WERI-Rb-1 (cell line): Measurements from ENCODE around the gene RXRB.

Experiments
- DNase-seq: peaks from one replicate; pipeline ENCODE4 v3.0.0-alpha.2; 2020
- H3K27ac ChIP-seq: fragments of 250-450 bp; sonication (Bioruptor Pico); 2 replicates; pipeline ENCODE4 v1.5.1; 2020; ENCODE audit warnings: mild to moderate bottlenecking, moderate library complexity
- H3K27me3 ChIP-seq: fragments of 250-450 bp; sonication (Bioruptor Pico); 2 replicates; pipeline ENCODE4 v1.5.1; 2021; ENCODE audit warnings: mild to moderate bottlenecking, low read depth, moderate library complexity; ENCODE audit not compliant: insufficient read depth, severe bottlenecking
- H3K36me3 ChIP-seq: fragments of 250-450 bp; sonication (Bioruptor Pico); 2 replicates; pipeline ENCODE4 v1.5.1; 2020; ENCODE audit warnings: mild to moderate bottlenecking, moderate library complexity
- H3K4me3 ChIP-seq: 2 replicates; pipeline ENCODE4 v1.5.1; 2011; ENCODE audit warnings: low read depth, mild to moderate bottlenecking, control low read depth, low read length
- H3K9me3 ChIP-seq: fragments of 250-450 bp; sonication (Bioruptor Pico); 2 replicates; pipeline ENCODE4 v1.5.1; 2021; ENCODE audit warnings: mild to moderate bottlenecking, moderate library complexity; ENCODE audit not compliant: severe bottlenecking
- TF ChIP-seq, protein P1 (sequence below): IDR thresholded peaks from 2 replicates; pipeline ENCODE4 v1.5.1; 2011; ENCODE audit warnings: low read depth, mild to moderate bottlenecking, control low read depth, inconsistent platforms, low read length

The RXRB gene

DNA sequence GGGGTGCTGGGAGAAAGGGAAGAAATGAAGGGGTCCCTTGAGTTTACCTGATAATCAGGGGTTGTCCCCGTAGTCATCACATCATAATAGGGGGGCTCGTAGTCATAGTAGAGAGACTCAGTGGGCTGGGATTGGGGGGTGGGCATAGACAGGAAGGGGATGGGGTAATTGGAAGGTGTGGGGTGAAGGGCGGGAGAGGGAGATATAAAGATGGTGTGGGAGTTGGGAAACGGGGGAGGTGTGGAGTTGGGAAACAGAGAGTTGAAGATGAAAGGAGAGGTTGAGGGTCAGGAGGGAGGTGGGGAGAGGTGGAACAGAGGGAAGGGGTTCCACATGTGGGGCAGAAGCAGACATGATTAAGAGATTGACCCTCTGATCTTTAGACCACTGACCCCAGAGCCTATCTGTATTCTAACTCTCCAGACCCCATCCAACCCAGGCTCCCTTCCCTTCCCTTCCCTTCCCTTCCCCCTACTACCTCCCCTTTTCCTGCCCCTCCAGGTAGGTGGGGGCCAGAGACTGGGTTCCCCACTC, 14.7 kb downstream of the RXRB start:
- Histone ChIP-seq H3K4me3 (no peak overlapping the region), H3K9me3 (peaks cover 4% of the 10 kb centered on the region), H3K36me3 (peaks cover 3% of the 10 kb centered on the region; the same call in 1 of the 2 replicates), H3K27me3 (no peaks in the 10 kb centered on the region), H3K27ac (no peak overlapping the region)
- TF ChIP-seq, protein P1, sequence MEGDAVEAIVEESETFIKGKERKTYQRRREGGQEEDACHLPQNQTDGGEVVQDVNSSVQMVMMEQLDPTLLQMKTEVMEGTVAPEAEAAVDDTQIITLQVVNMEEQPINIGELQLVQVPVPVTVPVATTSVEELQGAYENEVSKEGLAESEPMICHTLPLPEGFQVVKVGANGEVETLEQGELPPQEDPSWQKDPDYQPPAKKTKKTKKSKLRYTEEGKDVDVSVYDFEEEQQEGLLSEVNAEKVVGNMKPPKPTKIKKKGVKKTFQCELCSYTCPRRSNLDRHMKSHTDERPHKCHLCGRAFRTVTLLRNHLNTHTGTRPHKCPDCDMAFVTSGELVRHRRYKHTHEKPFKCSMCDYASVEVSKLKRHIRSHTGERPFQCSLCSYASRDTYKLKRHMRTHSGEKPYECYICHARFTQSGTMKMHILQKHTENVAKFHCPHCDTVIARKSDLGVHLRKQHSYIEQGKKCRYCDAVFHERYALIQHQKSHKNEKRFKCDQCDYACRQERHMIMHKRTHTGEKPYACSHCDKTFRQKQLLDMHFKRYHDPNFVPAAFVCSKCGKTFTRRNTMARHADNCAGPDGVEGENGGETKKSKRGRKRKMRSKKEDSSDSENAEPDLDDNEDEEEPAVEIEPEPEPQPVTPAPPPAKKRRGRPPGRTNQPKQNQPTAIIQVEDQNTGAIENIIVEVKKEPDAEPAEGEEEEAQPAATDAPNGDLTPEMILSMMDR, result no peak
- no peak for DNase-seq

- Histone ChIP-seq H3K4me3 (no peak overlapping the region), H3K36me3 (peaks cover 3% of the 10 kb centered on the region; the same call in 1 of the 2 replicates), H3K9me3 (peaks cover 4% of the 10 kb centered on the region), H3K27me3 (no peaks in the 10 kb centered on the region), H3K27ac (no peak overlapping the region)
- TF ChIP-seq, protein P1, result no peak
- DNase-seq, result no peak
These were observed 15.3 kb downstream of the RXRB start for GRCh38 chr6:33185190-33185589.

DNA sequence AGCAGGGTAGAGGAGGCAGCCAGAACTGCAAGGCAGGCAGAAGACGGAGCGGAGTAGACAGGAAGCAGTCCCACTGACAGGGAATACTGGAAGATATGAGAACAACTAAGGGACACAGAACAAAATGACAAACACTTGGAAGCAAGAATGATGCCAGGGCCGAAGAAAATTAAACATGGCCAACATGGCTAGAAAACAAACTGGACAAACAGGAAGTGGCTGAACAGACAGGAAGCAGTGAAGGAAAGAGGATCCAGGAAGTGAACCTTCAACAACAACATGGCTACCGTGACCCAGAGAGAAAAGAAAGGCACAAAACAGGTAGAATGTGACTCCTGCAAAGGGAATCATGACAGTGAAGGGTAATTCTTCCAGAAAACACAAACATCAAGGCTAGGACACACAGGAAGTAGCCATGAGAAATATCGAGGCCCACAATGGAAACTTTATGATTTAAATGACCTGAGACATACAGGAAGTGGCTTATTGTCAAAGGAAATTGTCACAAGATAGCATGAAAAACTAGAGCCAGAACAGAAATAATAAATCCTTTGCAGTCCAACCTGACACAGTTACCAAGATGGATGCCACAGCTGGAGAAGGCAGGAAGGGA, 17.3 kb downstream of the RXRB start:
- peaks cover 4% of the 10 kb centered on the region for H3K9me3 ChIP-seq
- H3K27ac ChIP-seq, result no peak overlapping the region
- no peak for DNase-seq
- TF ChIP-seq, protein P1, result no peak
- H3K36me3 ChIP-seq, result no peaks in the 10 kb centered on the region; the same call in 1 of the 2 replicates
- no peaks in the 10 kb centered on the region for H3K27me3 ChIP-seq
- H3K4me3 ChIP-seq, result no peak overlapping the region

DNA sequence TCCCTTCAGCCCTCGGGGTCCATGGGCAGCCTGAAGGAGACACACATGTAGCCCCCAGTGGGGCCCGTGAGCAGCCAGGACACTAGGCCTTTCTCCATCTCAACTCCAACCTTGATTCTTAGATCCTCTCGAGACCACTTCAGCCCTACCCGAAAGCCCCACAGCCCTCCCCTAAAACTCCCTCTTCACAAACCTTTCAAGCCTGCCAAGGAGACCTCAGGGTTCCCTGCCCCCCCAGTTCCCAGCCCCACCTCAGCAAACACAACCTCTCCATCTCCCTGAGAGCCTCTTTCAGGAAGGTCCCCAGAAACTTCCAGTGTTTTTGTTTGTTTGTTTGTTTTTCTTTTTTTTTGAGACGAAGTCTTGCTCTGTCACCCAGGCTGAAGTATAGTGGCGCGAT, 19.3 kb downstream of the RXRB start:
- H3K4me3 ChIP-seq, result no peak overlapping the region
- TF ChIP-seq, protein P1, result no peak
- H3K9me3 ChIP-seq, result peaks cover 4% of the 10 kb centered on the region
- DNase-seq, result no peak
- H3K27ac ChIP-seq, result no peak overlapping the region
- H3K27me3 ChIP-seq, result no peaks in the 10 kb centered on the region
- no peaks in the 10 kb centered on the region; the same call in 1 of the 2 replicates for H3K36me3 ChIP-seq

GRCh38 chr6:33178755-33179475, 21.6 kb downstream of the RXRB start:
- H3K36me3 ChIP-seq, result no peaks in the 10 kb centered on the region; the same call in 1 of the 2 replicates
- no peak overlapping the region for H3K27ac ChIP-seq
- peaks cover 1% of the 10 kb centered on the region for H3K9me3 ChIP-seq
- no peaks in the 10 kb centered on the region for H3K27me3 ChIP-seq
- H3K4me3 ChIP-seq, result no peak overlapping the region
- DNase-seq, result no peak
- TF ChIP-seq, protein P1, result no peak
